ENCODE data around the gene HCAR2.

Gene HCAR2

GRCh38 chr12:122726080-122726558, 23.0 kb upstream of the HCAR2 start:
- H3K9ac ChIP-seq, result no peak overlapping the region
- H3K4me1 ChIP-seq, result peaks cover 40% of the 10 kb centered on the region
- no peaks in the 10 kb centered on the region for H3K9me3 ChIP-seq (ENCODE audit: control insufficient read depth, low read length)
- H3K79me2 ChIP-seq, result peaks cover 27% of the 10 kb centered on the region
- H3K36me3 ChIP-seq (ENCODE audit: control insufficient read depth, insufficient read depth, low read length), result no peaks in the 10 kb centered on the region
- H3K4me3 ChIP-seq (ENCODE audit: low read depth, low read length), result peak overlapping the region; percentile 58
- peak overlapping the region; percentile 99 for H3K27ac ChIP-seq
- peak; percentile 3 for TF ChIP-seq CTCF (IDR thresholded peaks at IDR 0.05)
- peak overlapping the region; percentile 76 for H3K4me2 ChIP-seq (ENCODE audit: low read length)
- H3K27me3 ChIP-seq (ENCODE audit: control insufficient read depth, insufficient read depth, low read length), result no peaks in the 10 kb centered on the region
- H2AFZ ChIP-seq, result peak overlapping the region; percentile 46

DNA sequence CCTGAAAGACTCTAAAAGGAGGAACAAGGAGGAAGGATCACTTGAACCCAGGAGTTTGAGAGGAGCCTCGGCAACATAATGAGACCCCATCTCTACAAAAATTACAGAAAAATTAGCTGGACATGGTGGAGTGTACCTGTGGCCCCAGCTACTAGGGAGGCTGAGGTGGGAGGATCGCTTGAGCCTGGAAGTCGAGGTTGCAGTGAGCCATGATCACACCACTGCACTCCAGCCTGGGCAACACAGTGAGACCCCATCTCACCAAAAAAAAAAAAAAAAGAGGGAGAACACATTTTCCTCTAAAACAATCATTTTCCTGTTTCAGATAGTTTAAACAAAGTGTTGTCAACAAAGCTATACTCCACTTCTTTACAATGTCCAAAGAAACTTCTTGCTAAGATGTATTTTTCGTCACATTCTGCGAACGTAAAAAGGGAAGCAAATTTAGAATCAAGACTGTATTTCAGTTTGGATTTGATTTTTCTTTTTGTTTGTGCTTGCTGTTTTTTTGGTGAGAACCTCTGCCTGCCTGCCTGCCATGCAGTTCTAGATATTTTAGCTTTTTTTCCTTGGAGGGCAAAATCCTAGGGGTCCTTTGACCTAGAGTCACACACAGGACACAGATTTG, 22.4 kb upstream of the HCAR2 start:
- Histone ChIP-seq H3K4me1 (peaks cover 37% of the 10 kb centered on the region), H3K4me2 (ENCODE audit: low read length) (peak overlapping the region; percentile 76), H3K79me2 (peaks cover 27% of the 10 kb centered on the region), H3K27me3 (ENCODE audit: control insufficient read depth, insufficient read depth, low read length) (no peaks in the 10 kb centered on the region), H3K4me3 (ENCODE audit: low read depth, low read length) (peak overlapping the region; percentile 58), H3K9ac (no peak overlapping the region), H3K9me3 (ENCODE audit: control insufficient read depth, low read length) (no peaks in the 10 kb centered on the region), H3K36me3 (ENCODE audit: control insufficient read depth, insufficient read depth, low read length) (no peaks in the 10 kb centered on the region), H3K27ac (peak overlapping the region; percentile 99), H2AFZ (peak overlapping the region; percentile 46)
- no peak for TF ChIP-seq CTCF (IDR thresholded peaks at IDR 0.05)

DNA sequence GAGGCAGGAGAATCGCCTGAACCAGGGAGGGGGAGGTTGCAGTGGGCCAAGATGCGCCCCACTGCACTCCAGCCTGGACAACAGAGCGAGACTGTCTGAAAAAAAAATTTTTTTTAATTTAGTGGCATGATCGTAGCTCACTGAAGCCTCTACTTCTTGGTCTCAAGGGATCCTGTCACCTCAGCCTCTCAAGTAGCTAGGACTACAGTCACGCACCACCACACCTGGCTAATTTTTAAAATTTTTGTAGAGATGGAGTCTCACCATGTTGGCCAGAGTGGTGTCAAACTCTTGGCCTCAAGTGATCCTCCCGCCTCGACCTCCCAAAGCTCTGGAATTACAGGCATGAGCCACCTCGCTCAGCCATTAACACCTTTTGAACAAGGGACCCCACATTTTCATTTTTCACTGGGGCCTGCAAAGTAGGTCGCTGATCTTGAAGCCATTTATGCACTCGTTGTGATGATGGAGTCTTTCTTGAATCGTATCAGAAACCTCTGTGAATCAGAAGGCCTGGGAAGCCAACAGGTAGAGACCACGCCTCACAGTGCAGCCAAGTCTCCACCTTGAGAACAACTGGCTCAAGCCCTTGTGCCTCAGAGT, 21.6 kb upstream of the HCAR2 start:
- TF ChIP-seq CTCF (IDR thresholded peaks at IDR 0.05), result no peak
- Histone ChIP-seq H3K4me3 (ENCODE audit: low read depth, low read length) (no peak overlapping the region), H3K4me2 (ENCODE audit: low read length) (peak overlapping the region; percentile 76), H2AFZ (no peak overlapping the region), H3K27ac (peak overlapping the region; percentile 99), H3K9me3 (ENCODE audit: control insufficient read depth, low read length) (no peaks in the 10 kb centered on the region), H3K27me3 (ENCODE audit: control insufficient read depth, insufficient read depth, low read length) (no peaks in the 10 kb centered on the region), H3K36me3 (ENCODE audit: control insufficient read depth, insufficient read depth, low read length) (no peaks in the 10 kb centered on the region), H3K4me1 (peaks cover 37% of the 10 kb centered on the region), H3K79me2 (peaks cover 27% of the 10 kb centered on the region), H3K9ac (no peak overlapping the region)

DNA sequence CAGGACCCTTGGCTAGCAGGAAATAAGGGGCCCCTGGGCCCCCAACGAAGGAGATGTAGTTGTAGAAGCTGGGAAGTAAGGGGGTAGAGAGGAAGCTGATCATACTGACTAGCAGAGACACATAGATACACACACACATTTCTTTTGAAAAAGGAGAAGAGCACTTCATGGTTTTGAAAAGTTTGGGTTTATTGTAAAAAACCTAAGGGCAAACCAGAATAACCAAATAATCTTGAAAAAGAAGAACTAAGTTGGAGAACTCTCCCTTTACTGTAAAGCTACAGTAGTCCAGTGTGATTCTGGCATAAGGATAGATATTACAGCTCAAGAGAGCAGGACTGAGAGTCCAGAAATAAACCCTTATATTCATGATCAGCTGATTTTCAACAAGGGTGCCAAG, 19.2 kb upstream of the HCAR2 start:
- H3K9ac ChIP-seq, result no peak overlapping the region
- no peak for TF ChIP-seq CTCF (IDR thresholded peaks at IDR 0.05)
- peaks cover 11% of the 10 kb centered on the region for H3K79me2 ChIP-seq
- H3K4me1 ChIP-seq, result peaks cover 31% of the 10 kb centered on the region
- no peaks in the 10 kb centered on the region for H3K36me3 ChIP-seq (ENCODE audit: control insufficient read depth, insufficient read depth, low read length)
- H3K9me3 ChIP-seq (ENCODE audit: control insufficient read depth, low read length), result no peaks in the 10 kb centered on the region
- H3K4me2 ChIP-seq (ENCODE audit: low read length), result peak overlapping the region; percentile 35
- H3K4me3 ChIP-seq (ENCODE audit: low read depth, low read length), result no peak overlapping the region
- H2AFZ ChIP-seq, result no peak overlapping the region
- H3K27ac ChIP-seq, result peak overlapping the region; percentile 40
- no peaks in the 10 kb centered on the region for H3K27me3 ChIP-seq (ENCODE audit: control insufficient read depth, insufficient read depth, low read length)
